Panc1 (cell line): Measurements from ENCODE around the gene TREML4.

Source experiments
- CTCF ChIP-seq: fragments of 450-650 bp; IDR thresholded peaks from 2 replicates; pipeline ENCODE4 v1.5.1; 2017; ENCODE audit warnings: mild to moderate bottlenecking
- POLR2AphosphoS5 ChIP-seq: IDR thresholded peaks from 2 replicates; pipeline ENCODE4 v1.6.1; 2012; ENCODE audit warnings: mild to moderate bottlenecking, low read depth, low read length, moderate library complexity
- SIN3A ChIP-seq: IDR thresholded peaks from 2 replicates; pipeline ENCODE4 v1.6.1; 2012; ENCODE audit warnings: low read depth, mild to moderate bottlenecking, low read length, moderate library complexity, borderline replicate concordance; ENCODE audit not compliant: insufficient read depth
- TCF7L2 ChIP-seq: IDR thresholded peaks from 2 replicates; pipeline ENCODE4 v1.6.1; 2011; ENCODE audit warnings: mild to moderate bottlenecking, low read depth, low read length, inconsistent platforms
- TF ChIP-seq, protein P1 (sequence below), 2 experiments: IDR thresholded peaks; 2 replicates each; pipeline ENCODE4 v1.6.1; 2011 to 2012; ENCODE audit warnings: low read depth in 2 of 2, control low read depth in 1 of 2, low read length in 1 of 2, mild to moderate bottlenecking in 1 of 2, moderate library complexity in 1 of 2; ENCODE audit not compliant: insufficient read depth in 1 of 2

DNA sequence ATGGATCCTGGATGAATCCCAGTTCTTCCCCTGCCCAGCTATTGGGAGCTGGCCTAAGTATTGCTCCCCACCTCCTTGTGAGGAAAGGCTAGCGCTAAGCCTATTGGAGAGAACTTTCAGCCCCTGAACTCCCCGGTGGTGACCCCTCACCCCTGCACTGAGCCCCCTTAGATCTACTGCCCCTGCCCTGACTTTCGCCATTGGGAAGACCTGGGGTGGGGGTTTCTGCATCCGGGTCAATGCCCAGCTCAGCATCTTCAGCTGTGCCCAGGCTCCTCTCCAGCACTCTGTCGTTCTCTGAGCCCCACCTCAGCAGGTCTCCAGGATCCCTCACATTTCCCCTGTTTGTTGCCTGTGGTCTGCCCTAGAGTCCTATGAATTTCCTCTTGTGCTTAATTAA is 9.0 kb downstream of the TREML4 start:
- TF ChIP-seq CTCF (no peak), POLR2AphosphoS5 (no peak), SIN3A (no peak), TCF7L2 (no peak)
- TF ChIP-seq, protein P1, sequence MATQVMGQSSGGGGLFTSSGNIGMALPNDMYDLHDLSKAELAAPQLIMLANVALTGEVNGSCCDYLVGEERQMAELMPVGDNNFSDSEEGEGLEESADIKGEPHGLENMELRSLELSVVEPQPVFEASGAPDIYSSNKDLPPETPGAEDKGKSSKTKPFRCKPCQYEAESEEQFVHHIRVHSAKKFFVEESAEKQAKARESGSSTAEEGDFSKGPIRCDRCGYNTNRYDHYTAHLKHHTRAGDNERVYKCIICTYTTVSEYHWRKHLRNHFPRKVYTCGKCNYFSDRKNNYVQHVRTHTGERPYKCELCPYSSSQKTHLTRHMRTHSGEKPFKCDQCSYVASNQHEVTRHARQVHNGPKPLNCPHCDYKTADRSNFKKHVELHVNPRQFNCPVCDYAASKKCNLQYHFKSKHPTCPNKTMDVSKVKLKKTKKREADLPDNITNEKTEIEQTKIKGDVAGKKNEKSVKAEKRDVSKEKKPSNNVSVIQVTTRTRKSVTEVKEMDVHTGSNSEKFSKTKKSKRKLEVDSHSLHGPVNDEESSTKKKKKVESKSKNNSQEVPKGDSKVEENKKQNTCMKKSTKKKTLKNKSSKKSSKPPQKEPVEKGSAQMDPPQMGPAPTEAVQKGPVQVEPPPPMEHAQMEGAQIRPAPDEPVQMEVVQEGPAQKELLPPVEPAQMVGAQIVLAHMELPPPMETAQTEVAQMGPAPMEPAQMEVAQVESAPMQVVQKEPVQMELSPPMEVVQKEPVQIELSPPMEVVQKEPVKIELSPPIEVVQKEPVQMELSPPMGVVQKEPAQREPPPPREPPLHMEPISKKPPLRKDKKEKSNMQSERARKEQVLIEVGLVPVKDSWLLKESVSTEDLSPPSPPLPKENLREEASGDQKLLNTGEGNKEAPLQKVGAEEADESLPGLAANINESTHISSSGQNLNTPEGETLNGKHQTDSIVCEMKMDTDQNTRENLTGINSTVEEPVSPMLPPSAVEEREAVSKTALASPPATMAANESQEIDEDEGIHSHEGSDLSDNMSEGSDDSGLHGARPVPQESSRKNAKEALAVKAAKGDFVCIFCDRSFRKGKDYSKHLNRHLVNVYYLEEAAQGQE (IDR thresholded peaks at IDR 0.05; ENCODE audit: insufficient read depth in 1 of 2, low read depth in 2 of 2, low read length in 1 of 2), result no peak
